Neural cell (in vitro differentiated cells): ENCODE results near the gene IFT20. TPM values are rescaled to one million over a fixed set of nuclear protein-coding genes. Genes with fewer than 3 reads are reported as not detected.

ENCODE experiments used
- H2AFZ ChIP-seq: fragments of 200-600, 300-800 bp; sonication (generic), shearing (Covaris generic); 2 replicates; pipeline ENCODE4 v1.6.0; 2014; ENCODE audit warnings: low read depth, mild to moderate bottlenecking, antibody characterized with exemption, low read length, moderate library complexity
- H3F3A ChIP-seq: fragments of 200-600 bp; shearing (Covaris generic); 2 replicates; pipeline ENCODE4 v1.6.1; 2016; ENCODE audit warnings: mild to moderate bottlenecking, moderate library complexity, mixed read lengths, antibody characterized with exemption, low read length; ENCODE audit not compliant: insufficient read depth, poor library complexity, severe bottlenecking
- H3K27ac ChIP-seq: fragments of 200-600, 300-800 bp; sonication (generic), shearing (Covaris generic); 2 replicates; pipeline ENCODE4 v1.5.1; 2014; ENCODE audit warnings: mild to moderate bottlenecking, low read length, moderate library complexity
- H3K27me3 ChIP-seq: fragments of 300-800, 200-600 bp; sonication (generic), shearing (Covaris generic); 2 replicates; pipeline ENCODE4 v1.6.0; 2014; ENCODE audit warnings: mild to moderate bottlenecking, low read depth, low read length, moderate library complexity; ENCODE audit not compliant: insufficient read depth
- H3K36me3 ChIP-seq: fragments of 300-800, 200-600 bp; sonication (generic), shearing (Covaris generic); 2 replicates; pipeline ENCODE4 v1.5.1; 2014; ENCODE audit warnings: mild to moderate bottlenecking, antibody characterized with exemption, low read length, moderate library complexity; ENCODE audit not compliant: insufficient read depth
- H3K4me2 ChIP-seq: fragments of 300-800, 200-600 bp; sonication (generic), shearing (Covaris generic); 2 replicates; pipeline ENCODE4 v1.6.0; 2014; ENCODE audit warnings: mild to moderate bottlenecking, low read length
- H3K4me3 ChIP-seq: fragments of 300-800, 200-600 bp; sonication (generic), shearing (Covaris generic); 2 replicates; pipeline ENCODE4 v1.5.1; 2014; ENCODE audit warnings: mild to moderate bottlenecking, low read length, moderate library complexity
- H3K79me2 ChIP-seq: fragments of 200-600 bp; shearing (Covaris generic); replicated peaks from 2 replicates; pipeline ENCODE4 v1.6.0; 2014; ENCODE audit warnings: mild to moderate bottlenecking, low read length, moderate library complexity; ENCODE audit not compliant: insufficient read depth
- H3K9ac ChIP-seq: fragments of 300-800, 200-600 bp; sonication (generic), shearing (Covaris generic); 2 replicates; pipeline ENCODE4 v1.6.1; 2016; ENCODE audit warnings: mild to moderate bottlenecking, low read length, mixed read lengths
- H3K9me2 ChIP-seq: fragments of 200-600 bp; shearing (Covaris generic); 2 replicates; pipeline ENCODE4 v1.6.1; 2016; ENCODE audit warnings: mild to moderate bottlenecking, low read length, mixed read lengths; ENCODE audit not compliant: insufficient read depth
- H3K9me3 ChIP-seq: fragments of 200-600, 300-800 bp; sonication (generic), shearing (Covaris generic); 2 replicates; pipeline ENCODE4 v1.6.1; 2016; ENCODE audit warnings: mild to moderate bottlenecking, mixed run types, low read length, moderate library complexity, mixed read lengths
- H4K20me1 ChIP-seq: fragments of 200-600 bp; shearing (Covaris generic); 2 replicates; pipeline ENCODE4 v1.6.1; 2016; ENCODE audit warnings: mild to moderate bottlenecking, mixed run types; ENCODE audit not compliant: insufficient read depth
- CTCF ChIP-seq: fragments of 450-650 bp; IDR thresholded peaks from 2 replicates; pipeline ENCODE4 v1.5.1; 2014; ENCODE audit warnings: antibody characterized with exemption, mild to moderate bottlenecking, moderate library complexity; ENCODE audit not compliant: poor library complexity, severe bottlenecking
- EP300 ChIP-seq: fragments of 450-650 bp; conservative IDR thresholded peaks from 2 replicates; pipeline ENCODE4 v1.6.1; 2014; ENCODE audit warnings: antibody characterized with exemption, mild to moderate bottlenecking, moderate library complexity; ENCODE audit not compliant: poor library complexity, severe bottlenecking
- EZH2 ChIP-seq: fragments of 200-600, 300-800 bp; shearing (Covaris generic), sonication (generic); IDR thresholded peaks from 2 replicates; pipeline ENCODE4 v1.6.1; 2014; ENCODE audit warnings: antibody characterized with exemption, low read length, borderline replicate concordance, mild to moderate bottlenecking; ENCODE audit not compliant: insufficient read depth, poor library complexity, severe bottlenecking
- MXI1 ChIP-seq: fragments of 450-650 bp; conservative IDR thresholded peaks from 2 replicates; pipeline ENCODE4 v1.6.1; 2014; ENCODE audit warnings: antibody characterized with exemption, mild to moderate bottlenecking; ENCODE audit not compliant: poor library complexity, severe bottlenecking
- POLR2AphosphoS5 ChIP-seq: IDR thresholded peaks from 2 replicates; pipeline ENCODE4 v1.6.1; 2012
- RAD21 ChIP-seq: fragments of 450-650 bp; conservative IDR thresholded peaks from 2 replicates; pipeline ENCODE4 v1.6.1; 2014; ENCODE audit warnings: antibody characterized with exemption, mild to moderate bottlenecking, moderate library complexity
- REST ChIP-seq: IDR thresholded peaks from 2 replicates; pipeline ENCODE4 v1.6.1; 2012; ENCODE audit warnings: borderline replicate concordance
- SMC3 ChIP-seq: fragments of 450-650 bp; conservative IDR thresholded peaks from 2 replicates; pipeline ENCODE4 v1.6.1; 2014; ENCODE audit warnings: antibody characterized with exemption, mild to moderate bottlenecking, moderate library complexity; ENCODE audit not compliant: poor library complexity
- TAF1 ChIP-seq: IDR thresholded peaks from 2 replicates; pipeline ENCODE4 v1.6.1; 2012; ENCODE audit warnings: low read depth
- polyA plus RNA-seq: library from polyadenylated mRNA; depleted of rRNA; stranded (reverse); fragments of >200 nt; gene quantifications from 2 replicates; pipeline ENCODE4 v1.2.3, GENCODE V29; 2014

The IFT20 gene
- polyA plus RNA-seq, 1 donor from 2014 or later: 213 TPM

GRCh38 chr17:28370744-28371103, 35.5 kb upstream of the IFT20 start:
- H3K9me2 ChIP-seq: no peaks in the 10 kb centered on the region
- H3K4me3 ChIP-seq: peak overlapping the region; percentile 95
- peaks cover 3% of the 10 kb centered on the region for H3F3A ChIP-seq
- peak overlapping the region; percentile 96 for H3K27ac ChIP-seq
- H3K36me3 ChIP-seq: no peaks in the 10 kb centered on the region
- H3K27me3 ChIP-seq: no peaks in the 10 kb centered on the region
- no peaks in the 10 kb centered on the region for H4K20me1 ChIP-seq
- H3K9ac ChIP-seq: peak overlapping the region; percentile 99
- H2AFZ ChIP-seq: no peak overlapping the region
- no peak for TF ChIP-seq SMC3
- TF ChIP-seq CTCF: no peak
- TF ChIP-seq POLR2AphosphoS5: no peak
- TF ChIP-seq RAD21: no peak
- TF ChIP-seq MXI1: no peak
- no peak for TF ChIP-seq EP300
- TF ChIP-seq TAF1: no peak
- TF ChIP-seq EZH2: no peak
- no peak for TF ChIP-seq REST
- H3K4me2 ChIP-seq: no peak overlapping the region
- peaks cover 17% of the 10 kb centered on the region for H3K79me2 ChIP-seq
- no peaks in the 10 kb centered on the region for H3K9me3 ChIP-seq

GRCh38 chr17:28370035-28370743, 34.9 kb upstream of the IFT20 start, which contains the start of gene VTN:
TSS of gene VTN (minus strand) at chr17:28370307. CDS start at chr17:28370203, 104 bp downstream.
- Histone ChIP-seq H3K36me3 (no peaks in the 10 kb centered on the region), H3F3A (peaks cover 3% of the 10 kb centered on the region), H3K4me2 (no peak within 1 kb of the TSS), H4K20me1 (no peaks in the 10 kb centered on the region), H3K4me3 (peak within 1 kb of the TSS; percentile 95), H3K9ac (peak within 1 kb of the TSS; percentile 99), H2AFZ (no peak within 1 kb of the TSS), H3K27me3 (no peaks in the 10 kb centered on the region), H3K79me2 (peaks cover 13% of the 10 kb centered on the region), H3K9me3 (no peaks in the 10 kb centered on the region), H3K9me2 (no peaks in the 10 kb centered on the region), H3K27ac (peak within 1 kb of the TSS; percentile 96)
- no peak for TF ChIP-seq EP300
- TF ChIP-seq MXI1: no peak
- no peak for TF ChIP-seq REST
- no peak for TF ChIP-seq RAD21
- no peak for TF ChIP-seq EZH2
- TF ChIP-seq SMC3: no peak
- TF ChIP-seq POLR2AphosphoS5: no peak
